GM06990 (cell line): ENCODE measurements around the gene INPP5B.

ENCODE experiments used
- DNase-seq: peaks from one replicate; pipeline ENCODE4 v3.0.0-alpha.2; 2011; ENCODE audit not compliant: insufficient read length; ENCODE audit errors: extremely low read depth
- H3K27me3 ChIP-seq: replicated peaks from 2 replicates; pipeline ENCODE4 v1.6.0; 2011; ENCODE audit warnings: low read length; ENCODE audit not compliant: control insufficient read depth, insufficient read depth
- H3K36me3 ChIP-seq: 2 replicates; pipeline ENCODE4 v1.5.1; 2011; ENCODE audit warnings: low read length; ENCODE audit not compliant: control insufficient read depth, insufficient read depth
- H3K4me3 ChIP-seq: replicated peaks from 2 replicates; pipeline ENCODE4 v1.5.1; 2011; ENCODE audit warnings: low read depth, mild to moderate bottlenecking, control low read depth, low read length
- TF ChIP-seq, protein P1 (sequence below): IDR thresholded peaks from 2 replicates; pipeline ENCODE4 v1.5.1; 2011; ENCODE audit warnings: low read length, control low read depth, mild to moderate bottlenecking, inconsistent platforms; ENCODE audit not compliant: insufficient read depth, poor library complexity, severe bottlenecking

The INPP5B gene

DNA sequence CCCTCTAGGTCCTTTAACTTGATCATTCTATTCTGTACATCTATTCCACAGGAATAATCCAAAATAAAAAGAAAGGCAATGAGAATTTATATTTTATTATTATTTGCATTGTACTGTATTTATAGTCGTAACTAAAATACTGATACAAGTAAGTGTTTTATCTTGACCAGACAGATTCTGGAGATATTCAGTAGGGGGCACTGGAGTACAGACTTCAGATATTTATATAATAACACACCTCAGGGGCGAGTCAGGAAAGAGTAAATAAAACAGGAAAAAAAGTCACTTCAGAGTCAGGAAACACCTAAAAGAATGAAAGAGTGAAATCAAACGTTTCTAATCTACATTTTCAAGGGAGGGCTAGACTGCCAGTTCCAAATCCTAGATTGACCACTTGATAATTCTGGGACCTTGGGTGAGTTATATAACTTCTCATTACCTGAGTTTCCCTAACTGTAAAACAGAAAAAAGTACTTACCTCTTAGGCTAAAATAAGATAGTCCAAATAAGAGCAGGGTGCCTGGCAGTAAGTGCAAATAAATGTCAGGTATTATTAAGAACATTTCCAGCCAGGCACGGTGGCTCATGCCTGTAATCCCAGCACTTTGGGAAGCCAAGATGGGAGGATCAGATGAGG is 56.4 kb downstream of the INPP5B start:
- DNase-seq = no peak
- no peaks in the 10 kb centered on the region for H3K27me3 ChIP-seq
- TF ChIP-seq, protein P1, sequence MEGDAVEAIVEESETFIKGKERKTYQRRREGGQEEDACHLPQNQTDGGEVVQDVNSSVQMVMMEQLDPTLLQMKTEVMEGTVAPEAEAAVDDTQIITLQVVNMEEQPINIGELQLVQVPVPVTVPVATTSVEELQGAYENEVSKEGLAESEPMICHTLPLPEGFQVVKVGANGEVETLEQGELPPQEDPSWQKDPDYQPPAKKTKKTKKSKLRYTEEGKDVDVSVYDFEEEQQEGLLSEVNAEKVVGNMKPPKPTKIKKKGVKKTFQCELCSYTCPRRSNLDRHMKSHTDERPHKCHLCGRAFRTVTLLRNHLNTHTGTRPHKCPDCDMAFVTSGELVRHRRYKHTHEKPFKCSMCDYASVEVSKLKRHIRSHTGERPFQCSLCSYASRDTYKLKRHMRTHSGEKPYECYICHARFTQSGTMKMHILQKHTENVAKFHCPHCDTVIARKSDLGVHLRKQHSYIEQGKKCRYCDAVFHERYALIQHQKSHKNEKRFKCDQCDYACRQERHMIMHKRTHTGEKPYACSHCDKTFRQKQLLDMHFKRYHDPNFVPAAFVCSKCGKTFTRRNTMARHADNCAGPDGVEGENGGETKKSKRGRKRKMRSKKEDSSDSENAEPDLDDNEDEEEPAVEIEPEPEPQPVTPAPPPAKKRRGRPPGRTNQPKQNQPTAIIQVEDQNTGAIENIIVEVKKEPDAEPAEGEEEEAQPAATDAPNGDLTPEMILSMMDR = peak; percentile 59

GRCh38 chr1:37888022-37888700 is 58.7 kb downstream of the INPP5B start:
- Histone ChIP-seq H3K36me3 (peaks cover 28% of the 10 kb centered on the region), H3K4me3 (no peak overlapping the region), H3K27me3 (no peaks in the 10 kb centered on the region)
- TF ChIP-seq, protein P1 = no peak
- DNase-seq = no peak

More for the DNA sequence above, 56.4 kb downstream of the INPP5B start:
- Histone ChIP-seq H3K4me3 (no peak overlapping the region), H3K36me3 (peaks cover 22% of the 10 kb centered on the region)

DNA sequence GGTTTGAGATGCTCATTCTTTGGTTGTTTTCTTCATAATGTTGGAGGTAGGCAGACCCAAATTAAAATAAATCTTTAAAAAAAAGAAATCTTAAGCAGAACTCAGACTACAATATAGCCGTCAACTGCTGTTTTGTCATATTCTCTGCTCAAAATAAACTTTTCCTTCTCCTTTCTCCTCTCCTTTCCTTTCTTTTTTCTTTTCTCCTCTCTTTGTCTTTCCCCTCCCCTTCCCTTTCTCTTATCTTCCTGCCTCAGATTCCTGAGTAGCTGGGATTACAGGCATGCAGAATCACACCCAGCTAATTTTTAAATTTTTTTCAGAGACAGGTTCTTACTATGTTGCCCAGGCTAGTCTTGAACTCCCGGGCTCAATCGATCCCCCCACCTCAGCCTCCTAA is 62.7 kb downstream of the INPP5B start:
- TF ChIP-seq, protein P1 = no peak
- Histone ChIP-seq H3K36me3 (peaks cover 33% of the 10 kb centered on the region), H3K27me3 (no peaks in the 10 kb centered on the region), H3K4me3 (no peak overlapping the region)
- no peak for DNase-seq

- peaks cover 33% of the 10 kb centered on the region for H3K36me3 ChIP-seq
- H3K27me3 ChIP-seq = no peaks in the 10 kb centered on the region
- no peak overlapping the region for H3K4me3 ChIP-seq
- TF ChIP-seq, protein P1 = no peak
- DNase-seq = no peak
These were observed 63.2 kb downstream of the INPP5B start for GRCh38 chr1:37883671-37884070.

GRCh38 chr1:37879865-37880264 is 67.0 kb downstream of the INPP5B start:
- H3K36me3 ChIP-seq = peaks cover 27% of the 10 kb centered on the region
- H3K4me3 ChIP-seq = no peak overlapping the region
- no peaks in the 10 kb centered on the region for H3K27me3 ChIP-seq
- no peak for DNase-seq
- TF ChIP-seq, protein P1 = no peak
